Activated naive CD8-positive, alpha-beta T cell treated with anti-CD3 and anti-CD28 coated beads for 36 hours (primary cell): ENCODE data around the gene TIMP2. TPM values are rescaled to one million over a fixed set of nuclear protein-coding genes. Genes with fewer than 3 reads are reported as not detected.
"Not testable (repeated sequence)": the region's sequence is repeated elsewhere in the genome, so short reads cannot be mapped to it uniquely, and the experiment has no call there.

ENCODE experiments used
- DNase-seq: peaks from one replicate; pipeline ENCODE4 v3.0.0; 2021
- H3K27ac Mint-ChIP-seq: one replicate; pipeline ENCODE4 v1.8.0; 2022; ENCODE audit warnings: mild to moderate bottlenecking, moderate library complexity, mixed read lengths
- H3K27me3 Mint-ChIP-seq: one replicate; pipeline ENCODE4 v1.8.0; 2022; ENCODE audit warnings: mild to moderate bottlenecking, mixed read lengths
- H3K36me3 Mint-ChIP-seq: one replicate; pipeline ENCODE4 v1.8.0; 2021; ENCODE audit warnings: mild to moderate bottlenecking, mixed read lengths
- H3K4me1 Mint-ChIP-seq: one replicate; pipeline ENCODE4 v1.8.0; 2021; ENCODE audit warnings: mixed read lengths
- H3K4me3 Mint-ChIP-seq: one replicate; pipeline ENCODE4 v1.8.0; 2022; ENCODE audit warnings: mild to moderate bottlenecking, moderate library complexity, mixed read lengths
- H3K9me3 Mint-ChIP-seq: one replicate; pipeline ENCODE4 v1.8.0; 2022; ENCODE audit warnings: mixed read lengths
- total RNA-seq, 2 experiments: library from RNA; stranded (reverse); gene quantifications; one replicate each; pipeline ENCODE4 v1.2.3, GENCODE V29; 2021

The TIMP2 gene
- total RNA-seq, 2 experiments from 2014 or later = 1.2 to 1.3 TPM

DNA sequence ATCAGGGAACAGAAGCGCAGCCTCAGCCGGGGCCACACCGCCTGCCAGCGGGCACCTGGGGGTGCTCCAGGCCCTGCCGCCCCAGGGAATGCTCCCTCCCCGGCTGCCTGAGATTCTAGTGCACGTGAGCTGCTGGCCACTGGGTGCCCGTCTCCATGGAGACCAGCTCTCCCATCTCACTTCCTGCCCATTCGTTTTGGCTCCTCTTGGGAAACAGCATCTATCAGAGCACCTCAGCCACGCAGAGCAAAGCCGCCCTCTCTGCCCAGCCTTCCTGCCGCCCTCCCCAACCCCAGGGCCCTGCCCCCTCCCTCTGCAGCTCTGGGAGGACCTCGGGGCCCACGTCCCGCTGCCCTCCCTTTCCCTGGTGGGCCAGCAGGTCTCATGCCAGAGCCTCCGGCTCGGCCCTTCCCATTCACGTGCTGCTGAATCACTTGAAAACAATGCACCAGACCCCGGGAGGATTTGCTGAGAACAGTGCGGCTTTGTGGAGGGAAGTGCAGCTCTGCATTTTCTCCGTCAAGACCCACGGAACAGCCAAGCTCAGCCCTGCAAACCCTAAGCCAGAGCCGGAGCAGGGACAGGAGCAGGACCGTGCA lies 41.6 kb downstream of the TIMP2 start:
- no peak overlapping the region for H3K27ac Mint-ChIP-seq
- no peak for DNase-seq
- H3K36me3 Mint-ChIP-seq = no peaks in the 10 kb centered on the region
- peaks cover 26% of the 10 kb centered on the region for H3K4me1 Mint-ChIP-seq
- peak overlapping the region; percentile 53 for H3K4me3 Mint-ChIP-seq
- H3K27me3 Mint-ChIP-seq = peaks cover under 1% of the 10 kb centered on the region
- no peaks in the 10 kb centered on the region for H3K9me3 Mint-ChIP-seq

DNA sequence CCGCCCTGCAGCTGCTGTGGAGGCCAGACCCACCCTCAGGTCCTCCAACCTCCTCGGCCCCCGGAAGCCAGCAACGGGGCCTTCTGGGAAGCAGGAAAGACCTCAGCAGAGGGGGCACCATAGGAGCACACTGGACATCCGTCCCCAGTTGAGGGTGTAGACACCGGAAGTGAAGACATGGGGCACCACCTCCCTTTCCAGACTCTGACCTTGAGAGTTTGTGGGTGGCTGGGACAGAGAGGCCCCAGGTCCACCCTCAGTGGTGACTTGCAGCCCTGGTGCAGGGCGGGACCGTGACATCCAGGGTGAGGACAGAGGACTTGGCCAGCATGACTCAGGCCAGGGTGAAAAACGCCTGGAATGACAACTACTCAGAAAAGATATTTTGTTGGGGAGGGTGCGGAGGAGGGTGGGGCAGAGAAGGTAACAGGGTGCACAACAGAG lies 42.1 kb downstream of the TIMP2 start:
- Mint-ChIP-seq H3K36me3 (no peaks in the 10 kb centered on the region), H3K4me1 (peaks cover 25% of the 10 kb centered on the region), H3K4me3 (peak overlapping the region; percentile 53), H3K27me3 (no peaks in the 10 kb centered on the region), H3K9me3 (no peaks in the 10 kb centered on the region), H3K27ac (peak overlapping the region; percentile 77)
- DNase-seq = no peak

DNA sequence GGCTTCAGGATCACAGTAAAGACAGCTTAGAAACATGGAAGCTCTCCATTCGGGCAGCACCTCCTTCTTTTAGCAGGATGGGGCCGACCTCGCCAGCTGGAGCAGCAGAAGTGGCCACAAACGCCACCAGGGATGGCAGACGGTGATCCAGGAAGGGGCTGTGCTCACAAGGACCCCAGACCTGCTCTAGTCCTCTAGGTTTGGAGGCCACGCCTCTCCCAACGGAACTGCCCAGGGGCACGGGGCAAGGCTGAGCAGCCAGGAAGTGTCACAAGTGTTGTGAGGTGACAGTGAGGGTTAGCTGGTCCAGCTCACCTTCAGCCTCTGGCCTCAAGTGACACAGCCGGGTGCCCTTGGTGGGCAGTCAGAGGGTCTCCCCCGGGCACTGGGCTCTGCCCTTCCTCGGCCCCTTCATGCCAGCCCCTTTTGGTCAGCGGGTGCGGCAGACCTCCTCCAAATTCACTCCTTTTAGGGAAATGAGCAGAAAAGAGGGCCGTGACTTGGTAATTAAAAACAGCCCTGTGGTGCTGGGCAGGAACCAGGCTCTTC lies 42.6 kb downstream of the TIMP2 start:
- no peak for DNase-seq
- Mint-ChIP-seq H3K27ac (peak overlapping the region; percentile 77), H3K36me3 (no peaks in the 10 kb centered on the region), H3K4me1 (peaks cover 25% of the 10 kb centered on the region), H3K9me3 (no peaks in the 10 kb centered on the region), H3K27me3 (no peaks in the 10 kb centered on the region), H3K4me3 (peak overlapping the region; percentile 53)

DNA sequence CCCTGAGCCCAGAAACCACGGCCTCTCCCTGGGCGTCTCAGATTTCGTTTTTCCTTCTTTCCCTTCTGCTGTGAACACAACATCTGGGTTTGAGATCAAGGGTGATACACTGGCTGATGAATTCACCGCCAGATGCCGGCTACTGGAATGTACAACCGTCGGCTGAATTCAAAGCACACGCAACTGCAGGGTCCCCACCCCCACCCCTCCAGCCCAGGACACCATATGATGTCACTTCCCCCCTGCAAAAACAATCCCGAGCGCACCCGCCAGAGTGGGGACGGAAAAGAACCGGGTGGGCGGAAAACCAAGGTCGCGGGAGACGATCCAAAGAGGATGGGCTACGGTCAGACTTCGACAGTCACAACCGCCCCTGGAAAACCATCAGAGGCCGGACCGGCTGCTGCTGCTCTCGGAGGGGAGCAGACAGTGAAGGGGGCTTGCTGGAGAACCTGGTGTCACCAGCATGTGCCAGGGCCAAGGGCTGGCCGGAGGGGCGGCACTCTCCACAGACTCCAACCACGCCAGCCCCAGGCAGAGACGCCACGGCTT lies 45.5 kb downstream of the TIMP2 start:
- Mint-ChIP-seq H3K9me3 (no peaks in the 10 kb centered on the region), H3K4me1 (peaks cover 26% of the 10 kb centered on the region), H3K27me3 (peaks cover 3% of the 10 kb centered on the region), H3K27ac (peak overlapping the region; percentile 74), H3K4me3 (peak overlapping the region; percentile 59), H3K36me3 (no peaks in the 10 kb centered on the region)
- DNase-seq = peak; percentile 41

DNA sequence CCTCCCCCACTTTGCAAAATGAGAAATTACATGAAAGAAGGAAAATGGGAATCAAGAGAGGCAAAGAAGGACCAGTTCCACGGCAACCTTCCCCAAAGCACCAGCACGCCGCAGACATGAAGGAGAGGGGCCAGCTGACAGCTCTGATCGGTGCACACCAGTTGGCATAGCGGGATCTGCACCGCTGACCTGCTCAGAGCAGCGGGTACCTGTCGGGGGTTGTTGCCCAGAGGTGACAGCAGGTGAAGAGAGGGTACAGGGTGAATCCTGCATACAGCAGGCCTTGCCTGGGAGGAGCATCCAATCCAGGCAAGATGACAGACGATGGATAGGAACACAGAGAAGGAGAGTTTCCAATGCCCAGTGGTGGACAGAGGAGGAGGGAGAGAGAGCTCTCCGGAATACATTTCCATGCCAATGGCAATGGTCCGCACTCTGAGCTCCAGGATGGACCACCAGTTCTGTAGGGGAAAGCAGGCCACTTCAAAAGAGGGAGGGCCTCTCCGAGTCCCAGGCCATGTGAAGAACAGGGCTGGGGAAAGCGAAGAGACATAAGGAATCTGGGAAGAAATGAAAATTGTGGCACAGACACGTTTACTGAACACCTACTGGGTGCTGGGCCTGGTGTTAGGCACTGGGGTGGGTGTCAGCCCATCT lies 46.2 kb downstream of the TIMP2 start:
- H3K4me1 Mint-ChIP-seq = peaks cover 26% of the 10 kb centered on the region
- H3K27ac Mint-ChIP-seq = peak overlapping the region; percentile 55
- H3K9me3 Mint-ChIP-seq = no peaks in the 10 kb centered on the region
- peaks cover 3% of the 10 kb centered on the region for H3K27me3 Mint-ChIP-seq
- no peak for DNase-seq
- H3K36me3 Mint-ChIP-seq = no peaks in the 10 kb centered on the region
- peak overlapping the region; percentile 59 for H3K4me3 Mint-ChIP-seq

DNA sequence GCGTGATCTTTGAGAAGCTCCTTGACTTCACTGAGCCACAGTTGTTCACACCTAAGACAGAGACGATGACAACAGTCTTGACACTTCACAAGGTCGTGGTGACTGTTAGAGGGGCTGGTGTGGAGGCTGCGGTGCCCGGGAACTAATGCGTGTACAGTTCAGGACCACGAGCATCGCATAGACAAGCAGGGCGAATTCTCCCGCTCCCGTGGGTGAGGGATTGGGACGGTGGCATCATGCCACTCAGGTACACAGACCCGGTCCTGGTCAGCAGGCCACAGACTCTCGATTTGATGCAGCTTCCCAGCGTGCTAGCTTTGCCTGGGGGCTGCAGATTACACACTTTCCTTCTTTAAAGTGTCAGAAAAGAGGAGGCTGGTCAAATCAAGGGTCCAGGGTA lies 46.9 kb downstream of the TIMP2 start:
- no peak overlapping the region for H3K27ac Mint-ChIP-seq
- no peak overlapping the region for H3K4me3 Mint-ChIP-seq
- peaks cover 22% of the 10 kb centered on the region for H3K4me1 Mint-ChIP-seq
- no peaks in the 10 kb centered on the region for H3K36me3 Mint-ChIP-seq
- peaks cover 3% of the 10 kb centered on the region for H3K27me3 Mint-ChIP-seq
- no peak for DNase-seq
- H3K9me3 Mint-ChIP-seq = no peaks in the 10 kb centered on the region

DNA sequence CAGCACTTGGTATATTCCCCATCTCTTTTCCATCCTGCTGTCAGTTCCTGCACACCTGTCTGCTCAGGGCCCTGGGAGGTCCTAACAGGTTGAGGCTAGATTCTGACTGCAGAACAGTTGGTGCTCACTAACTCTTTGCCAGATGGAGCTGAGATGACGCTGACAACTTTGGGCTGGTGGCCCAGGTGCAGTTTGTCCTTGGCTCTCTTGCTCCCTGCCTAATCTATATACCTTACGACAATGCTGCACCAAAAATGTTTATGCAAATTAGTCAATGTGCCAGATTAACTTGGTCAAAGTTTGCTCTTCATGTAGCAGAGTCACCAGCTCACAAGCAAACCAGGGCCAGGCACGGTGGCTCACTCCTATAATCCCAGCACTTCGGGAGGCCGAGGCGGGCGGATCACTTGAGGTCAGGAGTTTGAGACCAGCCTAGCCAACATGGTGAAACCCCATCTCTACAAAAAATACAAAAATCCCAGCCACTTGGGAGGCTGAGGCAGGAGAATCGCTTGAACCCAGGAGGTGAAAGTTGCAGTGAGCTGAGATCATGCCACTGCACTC lies 48.2 kb downstream of the TIMP2 start:
- not testable (repeated sequence) for H3K27ac Mint-ChIP-seq, H3K36me3 Mint-ChIP-seq, H3K9me3 Mint-ChIP-seq, H3K27me3 Mint-ChIP-seq, H3K4me3 Mint-ChIP-seq, DNase-seq
- peaks cover 16% of the 10 kb centered on the region for H3K4me1 Mint-ChIP-seq

DNA sequence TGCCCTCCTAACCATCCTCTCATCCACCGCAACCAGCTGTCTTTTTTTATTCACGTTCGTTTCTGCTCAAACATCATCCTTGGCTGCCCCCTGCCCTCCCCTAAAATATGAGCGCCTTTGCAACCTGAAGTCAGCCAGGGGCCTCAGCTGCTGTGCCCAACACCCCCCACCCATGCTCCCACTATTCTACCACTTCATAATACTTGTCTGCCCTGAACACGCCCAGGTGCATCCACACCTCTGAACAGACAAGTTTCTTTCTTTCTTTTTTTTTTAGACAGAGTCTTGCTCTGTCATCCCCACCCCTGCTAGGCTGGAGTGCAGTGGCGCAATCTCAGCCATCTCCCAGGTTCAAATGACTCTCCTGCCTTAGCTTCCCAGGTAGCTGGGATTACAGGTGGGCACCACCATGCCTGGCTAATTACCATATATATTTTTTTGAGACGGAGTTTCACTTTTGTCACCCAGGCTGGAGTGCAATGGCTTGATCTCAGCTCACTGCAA lies 49.0 kb downstream of the TIMP2 start:
- Mint-ChIP-seq H3K27ac (no peak overlapping the region), H3K27me3 (peaks cover 3% of the 10 kb centered on the region), H3K4me1 (peaks cover 16% of the 10 kb centered on the region), H3K36me3 (no peaks in the 10 kb centered on the region), H3K9me3 (no peaks in the 10 kb centered on the region), H3K4me3 (no peak overlapping the region)
- no peak for DNase-seq

DNA sequence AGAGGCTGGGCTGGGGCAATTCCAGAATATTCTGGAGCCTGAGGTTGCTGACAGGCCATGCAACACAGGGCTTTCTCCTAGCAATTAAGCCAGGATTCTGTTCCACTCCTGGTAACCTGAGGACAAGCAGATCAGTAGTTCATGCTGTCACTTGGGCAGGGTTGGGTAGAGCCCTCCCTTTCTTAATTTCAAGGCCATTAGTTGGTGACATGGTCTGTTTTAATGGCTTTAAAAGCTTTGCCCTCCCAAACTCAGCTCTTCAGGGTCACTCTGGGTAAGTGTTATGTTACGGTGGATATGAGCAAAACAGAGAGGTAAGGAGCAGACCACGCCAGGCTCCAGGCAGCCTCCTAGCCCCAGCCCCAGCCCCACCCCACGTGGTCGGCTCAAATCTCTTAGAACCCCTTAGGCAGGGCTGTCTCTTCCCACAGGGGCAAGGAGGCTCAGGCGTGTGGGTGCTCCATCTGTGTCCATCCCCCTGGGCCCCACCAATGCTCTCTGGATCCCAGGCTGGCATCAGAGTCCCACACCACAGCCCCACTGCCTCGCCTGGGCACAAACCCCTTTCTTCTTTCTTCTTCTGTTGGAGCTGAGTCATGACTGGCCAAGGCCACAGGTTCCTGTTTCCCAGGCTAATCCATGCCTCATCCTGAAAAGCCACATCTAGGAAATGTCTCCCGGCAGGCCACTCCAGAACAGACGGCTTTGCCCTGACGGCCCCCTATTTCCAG lies 49.7 kb downstream of the TIMP2 start:
- Mint-ChIP-seq H3K36me3 (no peaks in the 10 kb centered on the region), H3K4me1 (peaks cover 16% of the 10 kb centered on the region), H3K27me3 (peaks cover 3% of the 10 kb centered on the region), H3K4me3 (no peak overlapping the region), H3K9me3 (no peaks in the 10 kb centered on the region), H3K27ac (no peak overlapping the region)
- DNase-seq = no peak

DNA sequence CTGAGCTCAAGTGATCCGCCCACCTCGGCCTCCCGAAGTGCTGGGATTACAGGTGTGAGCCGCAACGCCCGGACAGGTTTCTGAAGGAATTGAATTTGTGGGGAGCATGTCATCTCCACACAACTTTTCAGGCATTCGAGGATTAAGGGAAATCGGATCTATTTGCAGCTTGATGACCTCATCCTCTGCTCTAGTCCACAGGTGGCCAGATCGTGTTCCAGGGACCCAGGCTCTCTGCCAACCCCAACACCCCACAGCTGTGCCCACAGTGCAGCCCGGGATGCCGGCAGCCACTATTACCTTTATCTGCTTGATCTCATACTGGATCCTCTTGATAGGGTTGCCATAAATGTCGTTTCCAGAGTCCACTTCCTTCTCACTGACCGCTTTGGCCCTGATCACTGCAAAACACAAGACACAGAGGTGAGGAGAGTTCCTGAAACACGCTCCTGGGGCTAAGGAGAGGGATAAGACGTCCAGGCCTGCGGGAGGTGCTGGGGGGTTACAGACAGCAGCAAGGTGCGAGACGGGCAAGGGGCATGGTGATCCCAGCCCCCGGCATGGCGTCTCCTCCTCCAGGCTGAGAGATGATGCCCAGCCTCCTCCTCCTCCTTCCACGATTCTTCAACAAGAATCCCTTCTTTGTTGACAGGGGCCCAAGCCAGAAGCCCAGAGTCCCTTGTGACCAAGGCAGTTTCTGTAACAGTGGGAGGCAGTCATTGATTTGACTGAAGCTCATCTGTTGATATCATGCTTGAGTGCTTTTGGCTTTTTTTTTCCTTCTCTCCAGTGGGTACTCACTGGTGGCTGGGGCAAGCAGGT lies 51.5 kb downstream of the TIMP2 start:
- no peak overlapping the region for H3K4me3 Mint-ChIP-seq
- H3K36me3 Mint-ChIP-seq = no peaks in the 10 kb centered on the region
- peaks cover 2% of the 10 kb centered on the region for H3K4me1 Mint-ChIP-seq
- no peak overlapping the region for H3K27ac Mint-ChIP-seq
- H3K27me3 Mint-ChIP-seq = peaks cover 3% of the 10 kb centered on the region
- no peak for DNase-seq
- no peaks in the 10 kb centered on the region for H3K9me3 Mint-ChIP-seq

DNA sequence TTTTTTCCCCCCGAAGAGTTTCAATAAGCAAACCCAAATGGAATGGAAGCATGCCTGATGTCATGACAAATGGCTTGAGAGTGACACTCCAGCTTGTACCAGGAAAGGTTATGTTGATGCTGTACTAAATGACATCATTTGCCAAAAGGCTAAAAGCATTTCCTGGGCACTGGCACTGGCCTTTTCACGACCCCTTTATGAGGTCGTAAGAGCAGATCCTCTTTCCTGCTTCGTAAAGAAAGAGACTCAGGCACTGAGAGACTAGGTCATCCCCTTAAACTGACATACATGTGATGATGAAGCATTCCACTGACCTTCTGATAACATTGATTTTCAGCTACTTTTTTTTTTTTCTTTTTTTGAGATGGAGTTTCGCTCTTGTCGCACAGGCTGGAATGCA lies 52.7 kb downstream of the TIMP2 start:
- no peaks in the 10 kb centered on the region for H3K9me3 Mint-ChIP-seq
- H3K36me3 Mint-ChIP-seq = no peaks in the 10 kb centered on the region
- H3K27me3 Mint-ChIP-seq = peaks cover 3% of the 10 kb centered on the region
- no peak overlapping the region for H3K4me3 Mint-ChIP-seq
- peaks cover 2% of the 10 kb centered on the region for H3K4me1 Mint-ChIP-seq
- H3K27ac Mint-ChIP-seq = no peak overlapping the region
- DNase-seq = no peak

DNA sequence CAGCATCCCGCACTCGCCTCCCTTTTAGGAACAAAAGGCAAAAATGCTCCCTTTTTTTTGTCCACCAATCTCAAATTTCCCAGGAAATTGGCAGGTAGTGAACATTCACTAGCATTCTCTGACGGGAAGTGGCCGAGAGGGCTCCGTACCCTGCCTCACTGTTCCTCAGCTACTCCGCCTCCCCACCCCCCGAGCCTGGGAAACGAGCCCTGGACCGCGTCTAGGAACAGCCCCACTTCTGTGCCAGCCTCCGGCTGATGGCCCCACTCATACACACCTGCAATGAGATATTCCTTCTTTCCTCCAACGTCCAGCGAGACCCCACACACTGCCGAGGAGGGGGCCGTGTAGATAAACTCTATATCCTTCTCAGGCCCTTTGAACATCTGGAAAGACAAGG lies 54.6 kb downstream of the TIMP2 start:
- Mint-ChIP-seq H3K9me3 (no peaks in the 10 kb centered on the region), H3K27me3 (no peaks in the 10 kb centered on the region), H3K27ac (no peak overlapping the region), H3K36me3 (no peaks in the 10 kb centered on the region), H3K4me3 (no peak overlapping the region), H3K4me1 (peaks cover 3% of the 10 kb centered on the region)
- no peak for DNase-seq

DNA sequence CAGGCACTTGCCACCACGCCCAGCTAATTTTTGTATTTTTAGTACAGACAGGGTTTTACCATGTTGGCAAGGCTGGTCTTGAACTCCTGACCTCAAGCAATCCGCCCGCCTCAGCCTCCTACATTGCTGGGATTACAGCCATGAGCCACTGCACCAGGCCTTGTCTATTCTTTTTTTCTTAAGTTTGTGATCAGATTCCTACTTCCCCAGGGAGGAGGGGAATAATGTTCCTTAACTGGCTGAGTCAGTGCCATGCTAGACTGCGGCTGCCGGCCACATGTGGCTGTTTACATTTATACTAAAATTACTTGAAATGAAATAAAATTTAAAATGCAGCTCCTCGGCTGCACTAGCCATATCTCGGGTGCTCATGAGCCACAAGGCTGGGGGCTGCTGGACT lies 56.8 kb downstream of the TIMP2 start:
- Mint-ChIP-seq H3K4me1 (peaks cover 3% of the 10 kb centered on the region), H3K27me3 (no peaks in the 10 kb centered on the region)
- no peak for DNase-seq

DNA sequence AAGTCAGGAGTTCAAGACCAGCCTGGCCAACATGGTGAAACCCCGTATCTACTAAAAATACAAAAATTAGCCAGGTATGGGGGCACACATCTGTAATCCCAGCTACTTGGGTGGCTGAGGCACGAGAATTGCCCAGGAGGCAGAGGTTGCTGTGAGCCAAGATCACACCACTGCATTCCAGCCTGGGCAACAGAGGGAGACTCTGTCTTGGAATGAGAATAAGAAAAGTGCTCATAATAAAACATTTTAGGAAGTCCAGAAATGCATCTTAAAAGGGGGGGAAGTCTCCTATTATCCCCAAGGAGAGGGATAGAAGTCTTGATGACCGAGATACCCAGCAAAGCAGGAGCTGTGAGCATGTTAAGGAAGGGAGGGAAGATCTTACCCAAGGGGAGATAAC lies 58.1 kb downstream of the TIMP2 start:
- H3K4me3 Mint-ChIP-seq, H3K27ac Mint-ChIP-seq, H3K4me1 Mint-ChIP-seq, H3K9me3 Mint-ChIP-seq, DNase-seq, H3K36me3 Mint-ChIP-seq, H3K27me3 Mint-ChIP-seq: not testable (repeated sequence)

More for the DNA sequence above, 56.8 kb downstream of the TIMP2 start:
- Mint-ChIP-seq H3K36me3 (no peaks in the 10 kb centered on the region), H3K9me3 (no peaks in the 10 kb centered on the region), H3K27ac (no peak overlapping the region), H3K4me3 (no peak overlapping the region)
